Omental fat pad (tissue), 4 donors: ENCODE measurements around the gene IL17RE. TPM values are rescaled to one million over a fixed set of nuclear protein-coding genes. Genes with fewer than 3 reads are reported as not detected.
A peak's percentile ranks its signal among the peaks of the same experiment; 100 is the strongest.

Experiments used
- ATAC-seq: fragments of 150-250 bp; one replicate; pipeline ENCODE4 v1.9.1; 2016; ENCODE audit warnings: mild to moderate bottlenecking, moderate library complexity; ENCODE audit not compliant: low FRiP score
- DNase-seq: peaks from one replicate; pipeline ENCODE4 v3.0.0-alpha.2; 2019; ENCODE audit warnings: low spot score
- total RNA-seq, 4 donors: library from RNA; depleted of rRNA; stranded (reverse); fragments of >200 nt; gene quantifications; one replicate each; pipeline ENCODE4 v1.1.0, GENCODE V29; 2016
- TF ChIP-seq, protein P1 (sequence below), 3 donors: fragments of 450-650 bp; IDR thresholded peaks; one replicate each; pipeline ENCODE4 v1.5.1; 2016 to 2017; ENCODE audit warnings: antibody characterized with exemption in 3 of 3, mild to moderate bottlenecking in 3 of 3, moderate library complexity in 2 of 3

IL17RE gene
- total RNA-seq, 4 donors from 2014 or later = 7.7 to 13.8 (median 10.3) TPM

GRCh38 chr3:9901967-9902366 lies 681 bp upstream of the IL17RE start:
- TF ChIP-seq, protein P1, sequence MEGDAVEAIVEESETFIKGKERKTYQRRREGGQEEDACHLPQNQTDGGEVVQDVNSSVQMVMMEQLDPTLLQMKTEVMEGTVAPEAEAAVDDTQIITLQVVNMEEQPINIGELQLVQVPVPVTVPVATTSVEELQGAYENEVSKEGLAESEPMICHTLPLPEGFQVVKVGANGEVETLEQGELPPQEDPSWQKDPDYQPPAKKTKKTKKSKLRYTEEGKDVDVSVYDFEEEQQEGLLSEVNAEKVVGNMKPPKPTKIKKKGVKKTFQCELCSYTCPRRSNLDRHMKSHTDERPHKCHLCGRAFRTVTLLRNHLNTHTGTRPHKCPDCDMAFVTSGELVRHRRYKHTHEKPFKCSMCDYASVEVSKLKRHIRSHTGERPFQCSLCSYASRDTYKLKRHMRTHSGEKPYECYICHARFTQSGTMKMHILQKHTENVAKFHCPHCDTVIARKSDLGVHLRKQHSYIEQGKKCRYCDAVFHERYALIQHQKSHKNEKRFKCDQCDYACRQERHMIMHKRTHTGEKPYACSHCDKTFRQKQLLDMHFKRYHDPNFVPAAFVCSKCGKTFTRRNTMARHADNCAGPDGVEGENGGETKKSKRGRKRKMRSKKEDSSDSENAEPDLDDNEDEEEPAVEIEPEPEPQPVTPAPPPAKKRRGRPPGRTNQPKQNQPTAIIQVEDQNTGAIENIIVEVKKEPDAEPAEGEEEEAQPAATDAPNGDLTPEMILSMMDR (IDR thresholded peaks at IDR 0.05) = no peak
- ATAC-seq (no peak), DNase-seq (no peak)

GRCh38 chr3:9903238-9903624 lies 583 bp downstream of the IL17RE start:
- ATAC-seq = no peak
- TF ChIP-seq, protein P1 (IDR thresholded peaks at IDR 0.05) = no peak
- DNase-seq = no peak

GRCh38 chr3:9903904-9904303 lies 1.3 kb downstream of the IL17RE start:
- TF ChIP-seq, protein P1 (IDR thresholded peaks at IDR 0.05) = no peak
- ATAC-seq (no peak), DNase-seq (no peak)

GRCh38 chr3:9906480-9906879 lies 3.8 kb downstream of the IL17RE start:
- DNase-seq = no peak
- TF ChIP-seq, protein P1 (IDR thresholded peaks at IDR 0.05) = no peak
- ATAC-seq = no peak

DNA sequence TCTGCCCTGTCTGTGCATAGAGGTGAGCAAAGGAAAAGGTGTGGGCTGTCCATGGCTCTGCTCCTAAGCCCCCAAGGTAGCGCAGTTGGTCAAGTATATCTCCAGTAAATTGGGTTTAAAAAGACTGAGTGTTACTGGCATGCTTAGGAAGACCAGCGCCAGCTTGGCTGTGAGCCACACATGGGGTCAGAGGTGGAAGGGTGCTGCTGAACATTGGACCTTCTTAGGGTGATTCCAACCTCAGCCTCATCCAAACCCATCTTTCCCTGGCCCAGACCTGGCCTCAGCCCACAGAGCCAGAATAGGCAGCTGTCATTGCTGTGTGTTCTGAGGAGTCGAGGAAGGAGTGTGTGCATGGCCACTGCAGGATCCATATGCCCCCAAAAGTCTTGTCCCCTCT lies 5.6 kb downstream of the IL17RE start:
- TF ChIP-seq, protein P1 (IDR thresholded peaks at IDR 0.05) = no peak
- ATAC-seq = no peak
- DNase-seq = no peak

GRCh38 chr3:9909221-9910013 lies 6.8 kb downstream of the IL17RE start:
- ATAC-seq = peak; percentile 24
- no peak for DNase-seq
- TF ChIP-seq, protein P1 (IDR thresholded peaks at IDR 0.05) = no peak

DNA sequence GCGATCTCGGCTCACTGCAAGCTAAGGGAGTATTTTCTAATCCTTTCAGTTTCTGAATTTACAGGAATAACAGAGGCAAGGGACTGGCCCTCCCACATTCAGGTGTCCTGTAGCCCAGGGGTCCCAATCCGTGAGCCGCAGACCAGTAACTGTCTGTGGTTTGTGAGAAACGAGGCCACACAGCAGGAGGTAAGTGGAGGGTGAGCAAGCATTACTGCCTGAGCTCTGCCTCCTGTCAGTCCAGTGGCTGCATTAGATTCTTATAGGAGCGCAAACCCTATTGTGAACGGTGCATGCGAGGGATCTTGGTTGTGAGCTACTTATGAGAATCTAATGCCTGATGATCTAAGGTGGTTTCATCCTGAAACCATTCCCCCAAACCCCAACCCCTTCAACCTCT lies 9.2 kb downstream of the IL17RE start:
- DNase-seq (no peak), ATAC-seq (no peak)
- TF ChIP-seq, protein P1 (IDR thresholded peaks at IDR 0.05) = no peak
